Kidney capillary endothelial cell (primary cell): ENCODE measurements around the gene GLOD4.
"Not testable (repeated sequence)": the region's sequence is repeated elsewhere in the genome, so short reads cannot be mapped to it uniquely, and the experiment has no call there.

Source experiments
- DNase-seq: peaks from one replicate; pipeline ENCODE4 v3.0.0-alpha.2; 2018; ENCODE audit warnings: low spot score

Gene GLOD4

GRCh38 chr17:802901-803881 is 21.1 kb upstream of the GLOD4 start:
- no peak for DNase-seq

GRCh38 chr17:802481-802880 is 20.4 kb upstream of the GLOD4 start:
- DNase-seq = no peak

- no peak for DNase-seq
Observed at GRCh38 chr17:801660-802059, 19.6 kb upstream of the GLOD4 start.

- DNase-seq = no peak
Observed at GRCh38 chr17:800446-801242, 18.6 kb upstream of the GLOD4 start.

GRCh38 chr17:799261-799660 is 17.2 kb upstream of the GLOD4 start:
- DNase-seq = no peak

GRCh38 chr17:798246-798645 is 16.2 kb upstream of the GLOD4 start:
- DNase-seq = no peak

GRCh38 chr17:797236-797840 is 15.3 kb upstream of the GLOD4 start:
- DNase-seq = no peak

- DNase-seq = no peak
Observed at GRCh38 chr17:796609-797008, 14.5 kb upstream of the GLOD4 start.

- DNase-seq = no peak
Observed at GRCh38 chr17:795721-796120, 13.6 kb upstream of the GLOD4 start.

GRCh38 chr17:795276-795675 is 13.2 kb upstream of the GLOD4 start:
- DNase-seq = no peak

- DNase-seq = peak; percentile 80
Observed at GRCh38 chr17:794876-795275, 12.8 kb upstream of the GLOD4 start.

- DNase-seq = no peak
Observed at GRCh38 chr17:792277-792676, 10.2 kb upstream of the GLOD4 start.

GRCh38 chr17:791829-792228 is 9.7 kb upstream of the GLOD4 start:
- no peak for DNase-seq

GRCh38 chr17:790874-791247 is 8.8 kb upstream of the GLOD4 start:
- DNase-seq = not testable (repeated sequence)

GRCh38 chr17:789931-790873 is 8.1 kb upstream of the GLOD4 start:
- DNase-seq = not testable (repeated sequence)

GRCh38 chr17:789160-789840 is 7.2 kb upstream of the GLOD4 start:
- DNase-seq = no peak

GRCh38 chr17:788551-788950 is 6.5 kb upstream of the GLOD4 start:
- DNase-seq = no peak

- no peak for DNase-seq
Observed at GRCh38 chr17:787641-788221, 5.7 kb upstream of the GLOD4 start.

- DNase-seq = not testable (repeated sequence)
Observed at GRCh38 chr17:785901-786300, 3.8 kb upstream of the GLOD4 start.

- DNase-seq = no peak
Observed at GRCh38 chr17:784143-784542, 2.1 kb upstream of the GLOD4 start.

- DNase-seq = no peak
Observed at GRCh38 chr17:778096-778495, 4.0 kb downstream of the GLOD4 start.
